CD14-positive monocyte (primary cell): ENCODE measurements around the gene TBC1D2. TPM values are rescaled to one million over a fixed set of nuclear protein-coding genes. Genes with fewer than 3 reads are reported as not detected.
A peak's percentile ranks its signal among the peaks of the same experiment; 100 is the strongest.

ENCODE experiments used
- DNase-seq, 3 donors: peaks; one replicate each; pipeline ENCODE4 v3.0.0-alpha.2; 2011 to 2022
- H2AFZ ChIP-seq: 2 replicates; pipeline ENCODE4 v1.6.0; 2012; ENCODE audit warnings: mild to moderate bottlenecking, low read depth, low read length, inconsistent platforms; ENCODE audit not compliant: insufficient read depth, poor library complexity, severe bottlenecking
- H3K27ac ChIP-seq, 2 donors: 1 replicate in 1 of 2; 2 replicates in 1 of 2; pipeline ENCODE4 v1.5.1; 2012 to 2013; ENCODE audit warnings: low read length in 2 of 2, control low read depth in 1 of 2, inconsistent platforms in 1 of 2, low read depth in 1 of 2, mild to moderate bottlenecking in 1 of 2
- H3K27me3 ChIP-seq, 2 donors: one replicate each; pipeline versions ENCODE4 v1.6.0 to v1.6.1; 2011 to 2013; ENCODE audit warnings: low read length in 2 of 2; ENCODE audit not compliant: control insufficient read depth in 2 of 2, insufficient read depth in 2 of 2
- H3K36me3 ChIP-seq, 2 donors: replicated peaks in 1 of 2; 1 replicate in 1 of 2; 2 replicates in 1 of 2; pipeline versions ENCODE4 v1.5.1 to v1.6.1; 2012 to 2013; ENCODE audit warnings: low read length in 2 of 2, control low read depth in 1 of 2, inconsistent platforms in 1 of 2, mild to moderate bottlenecking in 1 of 2; ENCODE audit not compliant: insufficient read depth in 2 of 2, control insufficient read depth in 1 of 2
- H3K4me1 ChIP-seq, 2 donors: 1 replicate in 1 of 2; 2 replicates in 1 of 2; pipeline versions ENCODE4 v1.5.1 to v1.6.1; 2012 to 2013; ENCODE audit warnings: low read length in 2 of 2, control low read depth in 1 of 2, inconsistent platforms in 1 of 2, mild to moderate bottlenecking in 1 of 2, moderate library complexity in 1 of 2; ENCODE audit not compliant: insufficient read depth in 2 of 2, control insufficient read depth in 1 of 2
- H3K4me2 ChIP-seq: replicated peaks from 2 replicates; pipeline ENCODE3; 2012; ENCODE audit warnings: low read length, moderate library complexity, mild to moderate bottlenecking; ENCODE audit not compliant: poor library complexity, severe bottlenecking; ENCODE audit errors: extremely low read depth
- H3K4me3 ChIP-seq, 3 experiments: fragments of 200-600 bp in 1 of 3; sonication (generic) in 1 of 3; replicated peaks in 1 of 3; 1 replicate in 2 of 3; 2 replicates in 1 of 3; pipeline ENCODE4 v1.5.1; 2011 to 2013; ENCODE audit warnings: low read length in 3 of 3, mild to moderate bottlenecking in 3 of 3, control low read depth in 2 of 3, low read depth in 2 of 3, inconsistent platforms in 1 of 3, moderate library complexity in 1 of 3
- H3K79me2 ChIP-seq: 2 replicates; pipeline ENCODE4 v1.6.0; 2012; ENCODE audit warnings: mild to moderate bottlenecking, control low read depth, inconsistent platforms, low read length, moderate library complexity; ENCODE audit not compliant: insufficient read depth
- H3K9ac ChIP-seq: 2 replicates; pipeline ENCODE4 v1.6.0; 2017; ENCODE audit warnings: low read length, mild to moderate bottlenecking; ENCODE audit not compliant: insufficient read depth, poor library complexity, severe bottlenecking
- H3K9me3 ChIP-seq, 2 donors: replicated peaks in 1 of 2; 1 replicate in 1 of 2; 2 replicates in 1 of 2; pipeline versions ENCODE4 v1.5.1 to v1.6.1; 2012 to 2013; ENCODE audit warnings: low read length in 2 of 2, control low read depth in 1 of 2; ENCODE audit not compliant: control insufficient read depth in 1 of 2, insufficient read depth in 1 of 2
- H4K20me1 ChIP-seq: 2 replicates; pipeline ENCODE4 v1.6.0; 2012; ENCODE audit warnings: mild to moderate bottlenecking, low read length, control low read depth, moderate library complexity; ENCODE audit not compliant: insufficient read depth
- H3K27ac Mint-ChIP-seq, 7 donors: one replicate each; pipeline ENCODE4 v1.8.0; 2020; ENCODE audit warnings: mild to moderate bottlenecking in 7 of 7, mixed read lengths in 7 of 7, moderate library complexity in 6 of 7, inconsistent platforms in 2 of 7
- H3K27me3 Mint-ChIP-seq, 3 donors: one replicate each; pipeline ENCODE4 v1.8.0; 2021 to 2022; ENCODE audit warnings: low read depth in 3 of 3, mild to moderate bottlenecking in 3 of 3, mixed read lengths in 3 of 3, moderate library complexity in 3 of 3, inconsistent platforms in 1 of 3
- H3K36me3 Mint-ChIP-seq, 2 donors: one replicate each; pipeline ENCODE4 v1.8.0; 2020; ENCODE audit warnings: mixed read lengths in 2 of 2, inconsistent platforms in 1 of 2, mild to moderate bottlenecking in 1 of 2
- H3K4me1 Mint-ChIP-seq: one replicate; pipeline ENCODE4 v1.8.0; 2020; ENCODE audit warnings: mild to moderate bottlenecking, mixed read lengths
- H3K4me3 Mint-ChIP-seq, 2 donors: one replicate each; pipeline ENCODE4 v1.8.0; 2020; ENCODE audit warnings: mild to moderate bottlenecking in 2 of 2, mixed read lengths in 2 of 2, moderate library complexity in 1 of 2
- H3K9me3 Mint-ChIP-seq, 7 donors: one replicate each; pipeline ENCODE4 v1.8.0; 2020 to 2022; ENCODE audit warnings: mixed read lengths in 7 of 7, mild to moderate bottlenecking in 6 of 7, moderate library complexity in 6 of 7, inconsistent platforms in 2 of 7
- WGBS: methylation state at CpG from one replicate; pipeline ENCODE4 v1.1.5; 2013; ENCODE audit warnings: missing lambda C conversion rate; ENCODE audit not compliant: insufficient coverage; 5-methylcytosine and 5-hydroxymethylcytosine counted together
- intact Hi-C, 2 donors: fragments of 100-400 bp; cut with micrococcal nuclease; formaldehyde crosslinking; loops; one replicate each; pipeline versions ENCODE4 v1.15.0 to v1.15.1; 2023
- polyA plus RNA-seq, 3 donors: library from polyadenylated mRNA; depleted of rRNA in 1 of 3; unstranded in 2 of 3; stranded (reverse) in 1 of 3; fragments of 300-500 nt in 2 of 3; fragments of >200 nt in 1 of 3; fragmentation: Illumina TruSeq in 2 of 3; gene quantifications; 1 replicate in 2 of 3; 2 replicates in 1 of 3; pipeline ENCODE4 v1.2.3, GENCODE V29; 2012 to 2021
- TF ChIP-seq, protein P1 (sequence below): fragments of 200-600 bp; IDR thresholded peaks from one replicate; pipeline ENCODE4 v1.8.0; 2022; ENCODE audit warnings: antibody characterized with exemption, mild to moderate bottlenecking

TBC1D2 gene
- polyA plus RNA-seq, 3 donors: 23.2 to 55.7 (median 34.4) TPM

DNA sequence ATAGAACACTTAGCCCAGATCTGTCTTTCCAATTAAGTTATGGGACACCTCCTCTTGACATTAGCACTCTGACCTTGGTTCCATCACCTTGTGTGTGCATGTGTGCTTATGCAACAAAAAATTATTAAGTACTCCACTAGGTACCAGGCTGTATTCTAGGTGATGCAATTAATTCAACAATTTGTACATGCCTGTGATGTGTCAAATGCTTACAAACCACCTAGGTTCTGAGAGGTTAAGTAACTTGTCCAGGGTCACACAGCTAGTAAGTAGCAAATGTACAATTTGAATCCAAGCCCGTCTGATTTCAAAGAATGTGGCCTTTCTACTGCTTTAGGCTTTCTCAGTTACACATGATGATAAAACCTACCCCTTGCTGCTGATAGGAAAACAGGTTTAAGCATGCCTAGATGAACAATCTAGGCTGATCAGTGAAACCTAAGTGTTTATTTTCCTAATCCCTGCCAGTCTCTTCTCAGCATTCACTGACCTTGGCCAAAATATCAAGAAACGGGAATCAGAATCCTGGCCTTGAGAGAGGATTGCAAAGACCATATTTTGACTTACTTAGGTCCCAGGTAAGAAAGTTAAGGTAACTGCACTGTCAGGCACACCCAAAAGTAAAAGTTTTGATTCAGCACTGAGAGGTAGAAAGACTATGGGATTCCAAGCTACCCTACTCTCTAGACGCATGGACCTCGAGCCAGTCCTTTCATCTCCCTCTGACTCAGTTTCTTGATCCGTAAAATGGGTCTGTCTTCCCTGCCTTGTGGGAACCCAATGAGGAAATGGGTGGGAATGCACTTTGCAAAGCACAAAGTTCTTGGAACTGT lies 1.0 kb downstream of the TBC1D2 start:
- Histone ChIP-seq H3K4me2 (peak overlapping the region; percentile 93), H2AFZ (peak overlapping the region; percentile 96), H3K4me1 (peaks cover 63 to 64% of the 10 kb centered on the region in 2 donors), H3K27ac (peak overlapping the region; percentile 93 to 96), H3K9me3 (no peaks in the 10 kb centered on the region), H3K9ac (peak overlapping the region; percentile 86), H4K20me1 (peaks cover 3% of the 10 kb centered on the region), H3K79me2 (peaks cover 72% of the 10 kb centered on the region), H3K36me3 (peaks cover 0 to 21% of the 10 kb centered on the region in 2 donors), H3K4me3 (peak overlapping the region; percentile 57 to 98 (median 86)), H3K27me3 (no peaks in the 10 kb centered on the region)
- H3K27me3 Mint-ChIP-seq: peaks cover 0 to 2% (median 0%) of the 10 kb centered on the region in 3 donors
- WGBS: 60% methylated on average over 1 of the region's 5 CpGs
- H3K4me3 Mint-ChIP-seq: peak overlapping the region; percentile 95 to 98
- no peaks in the 10 kb centered on the region for H3K9me3 Mint-ChIP-seq
- TF ChIP-seq, protein P1, sequence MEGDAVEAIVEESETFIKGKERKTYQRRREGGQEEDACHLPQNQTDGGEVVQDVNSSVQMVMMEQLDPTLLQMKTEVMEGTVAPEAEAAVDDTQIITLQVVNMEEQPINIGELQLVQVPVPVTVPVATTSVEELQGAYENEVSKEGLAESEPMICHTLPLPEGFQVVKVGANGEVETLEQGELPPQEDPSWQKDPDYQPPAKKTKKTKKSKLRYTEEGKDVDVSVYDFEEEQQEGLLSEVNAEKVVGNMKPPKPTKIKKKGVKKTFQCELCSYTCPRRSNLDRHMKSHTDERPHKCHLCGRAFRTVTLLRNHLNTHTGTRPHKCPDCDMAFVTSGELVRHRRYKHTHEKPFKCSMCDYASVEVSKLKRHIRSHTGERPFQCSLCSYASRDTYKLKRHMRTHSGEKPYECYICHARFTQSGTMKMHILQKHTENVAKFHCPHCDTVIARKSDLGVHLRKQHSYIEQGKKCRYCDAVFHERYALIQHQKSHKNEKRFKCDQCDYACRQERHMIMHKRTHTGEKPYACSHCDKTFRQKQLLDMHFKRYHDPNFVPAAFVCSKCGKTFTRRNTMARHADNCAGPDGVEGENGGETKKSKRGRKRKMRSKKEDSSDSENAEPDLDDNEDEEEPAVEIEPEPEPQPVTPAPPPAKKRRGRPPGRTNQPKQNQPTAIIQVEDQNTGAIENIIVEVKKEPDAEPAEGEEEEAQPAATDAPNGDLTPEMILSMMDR: no peak
- peaks cover 27 to 34% of the 10 kb centered on the region in 2 donors for H3K36me3 Mint-ChIP-seq
- peak overlapping the region; percentile 88 to 99 (median 96) for H3K27ac Mint-ChIP-seq
- DNase-seq: peak in 2 of 3 donors; percentile 30 to 37
- peaks cover 60% of the 10 kb centered on the region for H3K4me1 Mint-ChIP-seq
- intact Hi-C loops: loop anchor here (5.0 to 10.0 kb wide), 7 partner anchors 130 to 863 kb away; partner anchors contain the start of genes TRMO (in 2 of the 2), NANS (in 1 of the 2) and TRIM14 (in 1 of the 2)

DNA sequence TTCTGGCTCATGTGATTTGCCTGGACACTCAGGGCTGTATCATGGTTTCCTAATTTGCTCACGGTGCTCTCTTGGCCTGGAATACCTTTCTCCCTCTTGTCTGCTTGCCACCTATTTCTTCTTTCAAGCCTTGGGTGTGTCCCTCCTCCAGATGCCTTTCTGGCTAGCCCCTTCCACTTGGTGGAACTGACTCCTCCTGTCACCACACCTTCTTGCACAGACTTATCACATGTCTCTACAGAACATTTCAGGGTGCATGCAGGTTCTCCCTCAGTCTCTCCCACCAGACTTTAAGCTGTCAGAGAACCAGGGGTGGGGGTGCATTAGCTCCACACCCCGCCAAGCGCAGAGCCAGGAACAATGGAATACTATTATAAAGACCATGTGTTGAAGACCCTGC lies 1.9 kb downstream of the TBC1D2 start:
- Histone ChIP-seq H3K27ac (peak overlapping the region; percentile 93 to 100), H3K4me1 (peaks cover 72 to 73% of the 10 kb centered on the region in 2 donors)

More for the DNA sequence above, 1.9 kb downstream of the TBC1D2 start:
- Mint-ChIP-seq H3K27ac (peak overlapping the region; percentile 77 to 98 (median 97)), H3K4me1 (peaks cover 69% of the 10 kb centered on the region), H3K36me3 (peaks cover 30 to 40% of the 10 kb centered on the region in 2 donors), H3K27me3 (peaks cover 0 to 2% (median 0%) of the 10 kb centered on the region in 3 donors), H3K9me3 (no peaks in the 10 kb centered on the region), H3K4me3 (peak overlapping the region; percentile 95 to 98)
- Histone ChIP-seq H4K20me1 (peaks cover 3% of the 10 kb centered on the region), H3K27me3 (no peaks in the 10 kb centered on the region), H3K36me3 (peaks cover 0 to 21% of the 10 kb centered on the region in 2 donors), H3K4me2 (peak overlapping the region; percentile 93), H3K4me3 (peak overlapping the region; percentile 57 to 98 (median 86)), H3K9me3 (no peaks in the 10 kb centered on the region), H3K79me2 (peaks cover 77% of the 10 kb centered on the region), H3K9ac (peak overlapping the region; percentile 39), H2AFZ (no peak overlapping the region)
- no peak for DNase-seq
- TF ChIP-seq, protein P1: no peak
- intact Hi-C loops: loop anchor here (5.0 to 10.0 kb wide), 5 partner anchors 129 to 864 kb away; partner anchors contain the start of genes TRIM14 (in 1 of the 2) and TRMO (in 1 of the 2)
- 68% methylated on average over 3 of the region's 3 CpGs for WGBS
